ENCODE data around the gene DOCK10. TPM values are rescaled to one million over a fixed set of nuclear protein-coding genes. Genes with fewer than 3 reads are reported as not detected.

The DOCK10 gene
- total and polyA plus RNA-seq, 4 donors = 7.6 to 81.8 (median 42.6) TPM

GRCh38 chr2:225011585-225011984 lies 30.7 kb downstream of the DOCK10 start:
- H3K27me3 ChIP-seq (ENCODE audit: control insufficient read depth in 1 of 2, insufficient read depth in 2 of 2, low read length in 1 of 2) = no peaks in the 10 kb centered on the region
- WGBS, 2 donors = 90 to 92% methylated on average over 11 of the region's 11 CpGs
- no peaks in the 10 kb centered on the region for H3K36me3 ChIP-seq (ENCODE audit: control insufficient read depth in 1 of 2, insufficient read depth in 2 of 2, low read length in 1 of 2)
- no peak for DNase-seq
- no peaks in the 10 kb centered on the region for H3K9me3 ChIP-seq (ENCODE audit: control insufficient read depth, low read length)
- intact Hi-C loops (cut with DNase I) = no loop called here
- no peaks in the 10 kb centered on the region for H3K4me1 ChIP-seq (ENCODE audit: control insufficient read depth in 1 of 2, insufficient read depth in 2 of 2, low read length in 2 of 2)
- ATAC-seq (ENCODE audit: low FRiP score) = no peak
- no peak overlapping the region for H3K4me3 ChIP-seq (ENCODE audit: low read length in 2 of 2)
- H3K27ac ChIP-seq (ENCODE audit: low read depth in 1 of 2, low read length in 2 of 2) = no peak overlapping the region

- no peak for DNase-seq
- intact Hi-C loops (cut with DNase I) = no loop called here
- no peak for ATAC-seq (ENCODE audit: low FRiP score)
- no peaks in the 10 kb centered on the region for H3K9me3 ChIP-seq (ENCODE audit: control insufficient read depth, low read length)
- H3K4me3 ChIP-seq (ENCODE audit: low read length in 2 of 2) = no peak overlapping the region
- no peaks in the 10 kb centered on the region for H3K36me3 ChIP-seq (ENCODE audit: control insufficient read depth in 1 of 2, insufficient read depth in 2 of 2, low read length in 1 of 2)
- no peaks in the 10 kb centered on the region for H3K4me1 ChIP-seq (ENCODE audit: control insufficient read depth in 1 of 2, insufficient read depth in 2 of 2, low read length in 2 of 2)
- 64 to 65% methylated on average over 4 of the region's 4 CpGs for WGBS, 2 donors
- H3K27me3 ChIP-seq (ENCODE audit: control insufficient read depth in 1 of 2, insufficient read depth in 2 of 2, low read length in 1 of 2) = no peaks in the 10 kb centered on the region
- no peak overlapping the region for H3K27ac ChIP-seq (ENCODE audit: low read depth in 1 of 2, low read length in 2 of 2)
Measured at GRCh38 chr2:225010804-225011203, 31.5 kb downstream of the DOCK10 start.

- H3K36me3 ChIP-seq (ENCODE audit: control insufficient read depth in 1 of 2, insufficient read depth in 2 of 2, low read length in 1 of 2) = no peaks in the 10 kb centered on the region
- ATAC-seq (ENCODE audit: low FRiP score) = no peak
- intact Hi-C loops (cut with DNase I) = no loop called here
Measured at GRCh38 chr2:225009768-225010167, 32.5 kb downstream of the DOCK10 start.

GRCh38 chr2:225008935-225009334 lies 33.3 kb downstream of the DOCK10 start:
- Histone ChIP-seq H3K27ac (ENCODE audit: low read depth in 1 of 2, low read length in 2 of 2) (no peak overlapping the region), H3K4me3 (ENCODE audit: low read length in 2 of 2) (no peak overlapping the region), H3K27me3 (ENCODE audit: control insufficient read depth in 1 of 2, insufficient read depth in 2 of 2, low read length in 1 of 2) (no peaks in the 10 kb centered on the region), H3K36me3 (ENCODE audit: control insufficient read depth in 1 of 2, insufficient read depth in 2 of 2, low read length in 1 of 2) (no peaks in the 10 kb centered on the region), H3K9me3 (ENCODE audit: control insufficient read depth, low read length) (no peaks in the 10 kb centered on the region), H3K4me1 (ENCODE audit: control insufficient read depth in 1 of 2, insufficient read depth in 2 of 2, low read length in 2 of 2) (no peaks in the 10 kb centered on the region)
- no peak for ATAC-seq (ENCODE audit: low FRiP score)
- intact Hi-C loops (cut with DNase I) = no loop called here
- WGBS, 2 donors = 71 to 73% methylated on average over 5 of the region's 5 CpGs
- no peak for DNase-seq

More at GRCh38 chr2:225009768-225010167, 32.5 kb downstream of the DOCK10 start:
- no peaks in the 10 kb centered on the region for H3K9me3 ChIP-seq (ENCODE audit: control insufficient read depth, low read length)
- no peak for DNase-seq
- 96 to 97% methylated on average over 2 of the region's 2 CpGs for WGBS, 2 donors
- no peak overlapping the region for H3K4me3 ChIP-seq (ENCODE audit: low read length in 2 of 2)
- H3K4me1 ChIP-seq (ENCODE audit: control insufficient read depth in 1 of 2, insufficient read depth in 2 of 2, low read length in 2 of 2) = no peaks in the 10 kb centered on the region
- H3K27me3 ChIP-seq (ENCODE audit: control insufficient read depth in 1 of 2, insufficient read depth in 2 of 2, low read length in 1 of 2) = no peaks in the 10 kb centered on the region
- H3K27ac ChIP-seq (ENCODE audit: low read depth in 1 of 2, low read length in 2 of 2) = no peak overlapping the region

- no peaks in the 10 kb centered on the region for H3K27me3 ChIP-seq (ENCODE audit: control insufficient read depth in 1 of 2, insufficient read depth in 2 of 2, low read length in 1 of 2)
- no peak overlapping the region for H3K4me3 ChIP-seq (ENCODE audit: low read length in 2 of 2)
- no peak for ATAC-seq (ENCODE audit: low FRiP score)
- 79 to 83% methylated on average over 3 of the region's 3 CpGs for WGBS, 2 donors
- intact Hi-C loops (cut with DNase I) = no loop called here
- H3K9me3 ChIP-seq (ENCODE audit: control insufficient read depth, low read length) = no peaks in the 10 kb centered on the region
- no peak for DNase-seq
- H3K27ac ChIP-seq (ENCODE audit: low read depth in 1 of 2, low read length in 2 of 2) = no peak overlapping the region
- no peaks in the 10 kb centered on the region for H3K36me3 ChIP-seq (ENCODE audit: control insufficient read depth in 1 of 2, insufficient read depth in 2 of 2, low read length in 1 of 2)
- H3K4me1 ChIP-seq (ENCODE audit: control insufficient read depth in 1 of 2, insufficient read depth in 2 of 2, low read length in 2 of 2) = no peaks in the 10 kb centered on the region
Measured at GRCh38 chr2:225008179-225008856, 34.0 kb downstream of the DOCK10 start.

- Histone ChIP-seq H3K9me3 (ENCODE audit: control insufficient read depth, low read length) (no peaks in the 10 kb centered on the region), H3K4me3 (ENCODE audit: low read length in 2 of 2) (no peak overlapping the region), H3K36me3 (ENCODE audit: control insufficient read depth in 1 of 2, insufficient read depth in 2 of 2, low read length in 1 of 2) (no peaks in the 10 kb centered on the region), H3K4me1 (ENCODE audit: control insufficient read depth in 1 of 2, insufficient read depth in 2 of 2, low read length in 2 of 2) (no peaks in the 10 kb centered on the region), H3K27ac (ENCODE audit: low read depth in 1 of 2, low read length in 2 of 2) (no peak overlapping the region), H3K27me3 (ENCODE audit: control insufficient read depth in 1 of 2, insufficient read depth in 2 of 2, low read length in 1 of 2) (no peaks in the 10 kb centered on the region)
- ATAC-seq (ENCODE audit: low FRiP score) = no peak
- WGBS, 2 donors = 84 to 89% methylated on average over 2 of the region's 2 CpGs
- intact Hi-C loops (cut with DNase I) = no loop called here
- no peak for DNase-seq
Measured at GRCh38 chr2:225006730-225007129, 35.5 kb downstream of the DOCK10 start.

- no peaks in the 10 kb centered on the region for H3K9me3 ChIP-seq (ENCODE audit: control insufficient read depth, low read length)
- no peak overlapping the region for H3K27ac ChIP-seq (ENCODE audit: low read depth in 1 of 2, low read length in 2 of 2)
- no peaks in the 10 kb centered on the region for H3K4me1 ChIP-seq (ENCODE audit: control insufficient read depth in 1 of 2, insufficient read depth in 2 of 2, low read length in 2 of 2)
- no peaks in the 10 kb centered on the region for H3K27me3 ChIP-seq (ENCODE audit: control insufficient read depth in 1 of 2, insufficient read depth in 2 of 2, low read length in 1 of 2)
- 64 to 75% methylated on average over 2 of the region's 2 CpGs for WGBS, 2 donors
- intact Hi-C loops (cut with DNase I) = loop anchor here (5.0 kb wide), 2 partner anchors 197 to 202 kb away; no protein-coding TSS in a partner anchor
- DNase-seq (no peak), ATAC-seq (ENCODE audit: low FRiP score) (no peak)
- no peaks in the 10 kb centered on the region for H3K36me3 ChIP-seq (ENCODE audit: control insufficient read depth in 1 of 2, insufficient read depth in 2 of 2, low read length in 1 of 2)
- H3K4me3 ChIP-seq (ENCODE audit: low read length in 2 of 2) = no peak overlapping the region
Measured at GRCh38 chr2:225004597-225004996, 37.7 kb downstream of the DOCK10 start.

GRCh38 chr2:225002656-225003045 lies 39.6 kb downstream of the DOCK10 start:
- no peak overlapping the region for H3K4me3 ChIP-seq (ENCODE audit: low read length in 2 of 2)
- H3K27ac ChIP-seq (ENCODE audit: low read depth in 1 of 2, low read length in 2 of 2) = no peak overlapping the region
- no peaks in the 10 kb centered on the region for H3K4me1 ChIP-seq (ENCODE audit: control insufficient read depth in 1 of 2, insufficient read depth in 2 of 2, low read length in 2 of 2)
- WGBS, 2 donors = 77 to 85% methylated on average over 5 of the region's 5 CpGs
- H3K27me3 ChIP-seq (ENCODE audit: control insufficient read depth in 1 of 2, insufficient read depth in 2 of 2, low read length in 1 of 2) = no peaks in the 10 kb centered on the region
- DNase-seq (no peak), ATAC-seq (ENCODE audit: low FRiP score) (no peak)
- H3K9me3 ChIP-seq (ENCODE audit: control insufficient read depth, low read length) = no peaks in the 10 kb centered on the region
- no peaks in the 10 kb centered on the region for H3K36me3 ChIP-seq (ENCODE audit: control insufficient read depth in 1 of 2, insufficient read depth in 2 of 2, low read length in 1 of 2)
- intact Hi-C loops (cut with DNase I) = loop anchor here (5.0 kb wide), 2 partner anchors 195 to 200 kb away; no protein-coding TSS in a partner anchor

GRCh38 chr2:225002039-225002655 lies 40.1 kb downstream of the DOCK10 start:
- intact Hi-C loops (cut with DNase I) = loop anchor here (5.0 kb wide), 2 partner anchors 195 to 200 kb away; no protein-coding TSS in a partner anchor
- ATAC-seq (ENCODE audit: low FRiP score) (peak; percentile 85), DNase-seq (peak in 1 of 2 donors; percentile 53)
- 45 to 51% methylated on average over 6 of the region's 6 CpGs for WGBS, 2 donors
- no peaks in the 10 kb centered on the region for H3K36me3 ChIP-seq (ENCODE audit: control insufficient read depth in 1 of 2, insufficient read depth in 2 of 2, low read length in 1 of 2)
- H3K27ac ChIP-seq (ENCODE audit: low read depth in 1 of 2, low read length in 2 of 2) = no peak overlapping the region
- H3K9me3 ChIP-seq (ENCODE audit: control insufficient read depth, low read length) = no peaks in the 10 kb centered on the region
- H3K4me1 ChIP-seq (ENCODE audit: control insufficient read depth in 1 of 2, insufficient read depth in 2 of 2, low read length in 2 of 2) = no peaks in the 10 kb centered on the region
- H3K4me3 ChIP-seq (ENCODE audit: low read length in 2 of 2) = no peak overlapping the region
- no peaks in the 10 kb centered on the region for H3K27me3 ChIP-seq (ENCODE audit: control insufficient read depth in 1 of 2, insufficient read depth in 2 of 2, low read length in 1 of 2)

Data from aorta (tissue), 5 donors.